GM18511 (cell line): ENCODE measurements around the gene ARHGAP24.
A peak's percentile ranks its signal among the peaks of the same experiment; 100 is the strongest.
"Not testable (repeated sequence)": the region's sequence is repeated elsewhere in the genome, so short reads cannot be mapped to it uniquely, and the experiment has no call there.

Experiments used
- ATAC-seq: cut with Tn5 transposase; IDR thresholded peaks from one replicate; pipeline ENCODE4 v1.9.1; 2021; ENCODE audit warnings: mild to moderate bottlenecking, moderate library complexity; ENCODE audit not compliant: unreplicated experiment

Gene ARHGAP24

GRCh38 chr4:85889314-85889713, 414.4 kb downstream of the ARHGAP24 start:
- ATAC-seq: peak; percentile 72

GRCh38 chr4:85895755-85896154, 420.8 kb downstream of the ARHGAP24 start:
- no peak for ATAC-seq

- no peak for ATAC-seq
These were observed 423.3 kb downstream of the ARHGAP24 start for GRCh38 chr4:85898231-85898630.

- ATAC-seq: no peak
These were observed 426.6 kb downstream of the ARHGAP24 start for GRCh38 chr4:85901500-85901899.

GRCh38 chr4:85902647-85903046, 427.7 kb downstream of the ARHGAP24 start:
- ATAC-seq: not testable (repeated sequence)

GRCh38 chr4:85905761-85906160, 430.8 kb downstream of the ARHGAP24 start:
- ATAC-seq: no peak

- ATAC-seq: no peak
These were observed 432.1 kb downstream of the ARHGAP24 start for GRCh38 chr4:85907001-85907400.

- no peak for ATAC-seq
These were observed 434.9 kb downstream of the ARHGAP24 start for GRCh38 chr4:85909851-85910250.

GRCh38 chr4:85910985-85911384, 436.0 kb downstream of the ARHGAP24 start:
- ATAC-seq: no peak

- ATAC-seq: no peak
These were observed 439.2 kb downstream of the ARHGAP24 start for GRCh38 chr4:85913931-85914694.

- not testable (repeated sequence) for ATAC-seq
These were observed 440.6 kb downstream of the ARHGAP24 start for GRCh38 chr4:85915570-85915969.

- no peak for ATAC-seq
These were observed 444.4 kb downstream of the ARHGAP24 start for GRCh38 chr4:85919200-85919887.

- no peak for ATAC-seq
These were observed 450.1 kb downstream of the ARHGAP24 start for GRCh38 chr4:85925071-85925470.

- ATAC-seq: peak; percentile 76
These were observed 454.0 kb downstream of the ARHGAP24 start for GRCh38 chr4:85928775-85929591.

- no peak for ATAC-seq
These were observed 455.2 kb downstream of the ARHGAP24 start for GRCh38 chr4:85929961-85930665.

- ATAC-seq: no peak
These were observed 457.7 kb downstream of the ARHGAP24 start for GRCh38 chr4:85932500-85933290.

- ATAC-seq: no peak
These were observed 458.3 kb downstream of the ARHGAP24 start for GRCh38 chr4:85933291-85933640.

- ATAC-seq: no peak
These were observed 462.6 kb downstream of the ARHGAP24 start for GRCh38 chr4:85937507-85937906.

- no peak for ATAC-seq
These were observed 463.1 kb downstream of the ARHGAP24 start for GRCh38 chr4:85938062-85938461.

- no peak for ATAC-seq
These were observed 464.0 kb downstream of the ARHGAP24 start for GRCh38 chr4:85938902-85939301.
